WTC11 (cell line): ENCODE measurements around the gene MTA1.

Experiments
- ATF6 ChIP-seq: sonication (generic); formaldehyde crosslinking; IDR thresholded peaks from 2 replicates; pipeline ENCODE4 v1.8.1; 2023; ENCODE audit warnings: mild to moderate bottlenecking, missing genetic modification reagents
- FOXJ3 ChIP-seq: sonication (generic); formaldehyde crosslinking; IDR thresholded peaks from 2 replicates; pipeline ENCODE4 v1.9.0; 2021; ENCODE audit warnings: missing genetic modification reagents, mild to moderate bottlenecking, borderline replicate concordance
- HMGXB4 ChIP-seq: sonication (generic); formaldehyde crosslinking; IDR thresholded peaks from 2 replicates; pipeline ENCODE4 v1.8.1; 2023; ENCODE audit warnings: mild to moderate bottlenecking, moderate library complexity, missing genetic modification reagents
- JUN ChIP-seq: sonication (generic); formaldehyde crosslinking; IDR thresholded peaks from 2 replicates; pipeline ENCODE4 v1.8.0; 2023; ENCODE audit warnings: mild to moderate bottlenecking, missing genetic modification reagents
- MAX ChIP-seq: sonication (generic); formaldehyde crosslinking; IDR thresholded peaks from 2 replicates; pipeline ENCODE4 v1.8.0; 2022; ENCODE audit warnings: mild to moderate bottlenecking, missing genetic modification reagents
- MXD4 ChIP-seq: fragments of 250-450 bp; sonication (Bioruptor Pico); IDR thresholded peaks from 2 replicates; pipeline ENCODE4 v1.8.0; 2021; ENCODE audit warnings: mild to moderate bottlenecking, moderate library complexity, borderline replicate concordance
- RELA ChIP-seq: sonication (generic); formaldehyde crosslinking; IDR thresholded peaks from 2 replicates; pipeline ENCODE4 v1.8.1; 2022; ENCODE audit warnings: missing genetic modification reagents, mild to moderate bottlenecking, borderline replicate concordance
- SP1 ChIP-seq: sonication (generic); formaldehyde crosslinking; conservative IDR thresholded peaks from 2 replicates; pipeline ENCODE4 v1.8.1; 2022; ENCODE audit warnings: missing genetic modification reagents
- TEAD4 ChIP-seq: sonication (generic); formaldehyde crosslinking; IDR thresholded peaks from 2 replicates; pipeline ENCODE4 v1.8.0; 2022; ENCODE audit warnings: mild to moderate bottlenecking, missing genetic modification reagents
- USF2 ChIP-seq: sonication (generic); formaldehyde crosslinking; IDR thresholded peaks from 2 replicates; pipeline ENCODE4 v1.8.1; 2023; ENCODE audit warnings: mild to moderate bottlenecking, missing genetic modification reagents, moderate library complexity
- TF ChIP-seq, protein P1 (sequence below): sonication (generic); formaldehyde crosslinking; conservative IDR thresholded peaks from 2 replicates; pipeline ENCODE4 v1.8.1; 2022; ENCODE audit warnings: mild to moderate bottlenecking, missing genetic modification reagents
- TF ChIP-seq, protein P2 (sequence below): fragments of 200-600 bp; IDR thresholded peaks from 2 replicates; pipeline ENCODE4 v1.8.0; 2022; ENCODE audit warnings: antibody characterized with exemption

GRCh38 chr14:105455766-105456660, 36.4 kb downstream of the MTA1 start:
- TF ChIP-seq, protein P1, sequence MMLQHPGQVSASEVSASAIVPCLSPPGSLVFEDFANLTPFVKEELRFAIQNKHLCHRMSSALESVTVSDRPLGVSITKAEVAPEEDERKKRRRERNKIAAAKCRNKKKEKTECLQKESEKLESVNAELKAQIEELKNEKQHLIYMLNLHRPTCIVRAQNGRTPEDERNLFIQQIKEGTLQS (CRISPR knock-in tag): no peak
- TF ChIP-seq MXD4 (no peak), ATF6 (CRISPR knock-in tag) (no peak), FOXJ3 (CRISPR knock-in tag) (no peak), SP1 (CRISPR knock-in tag) (no peak), RELA (CRISPR knock-in tag) (no peak), MAX (no peak), USF2 (CRISPR knock-in tag) (no peak), TEAD4 (CRISPR knock-in tag) (no peak), HMGXB4 (CRISPR knock-in tag) (no peak), JUN (no peak)
- TF ChIP-seq, protein P2, sequence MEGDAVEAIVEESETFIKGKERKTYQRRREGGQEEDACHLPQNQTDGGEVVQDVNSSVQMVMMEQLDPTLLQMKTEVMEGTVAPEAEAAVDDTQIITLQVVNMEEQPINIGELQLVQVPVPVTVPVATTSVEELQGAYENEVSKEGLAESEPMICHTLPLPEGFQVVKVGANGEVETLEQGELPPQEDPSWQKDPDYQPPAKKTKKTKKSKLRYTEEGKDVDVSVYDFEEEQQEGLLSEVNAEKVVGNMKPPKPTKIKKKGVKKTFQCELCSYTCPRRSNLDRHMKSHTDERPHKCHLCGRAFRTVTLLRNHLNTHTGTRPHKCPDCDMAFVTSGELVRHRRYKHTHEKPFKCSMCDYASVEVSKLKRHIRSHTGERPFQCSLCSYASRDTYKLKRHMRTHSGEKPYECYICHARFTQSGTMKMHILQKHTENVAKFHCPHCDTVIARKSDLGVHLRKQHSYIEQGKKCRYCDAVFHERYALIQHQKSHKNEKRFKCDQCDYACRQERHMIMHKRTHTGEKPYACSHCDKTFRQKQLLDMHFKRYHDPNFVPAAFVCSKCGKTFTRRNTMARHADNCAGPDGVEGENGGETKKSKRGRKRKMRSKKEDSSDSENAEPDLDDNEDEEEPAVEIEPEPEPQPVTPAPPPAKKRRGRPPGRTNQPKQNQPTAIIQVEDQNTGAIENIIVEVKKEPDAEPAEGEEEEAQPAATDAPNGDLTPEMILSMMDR: no peak
